Immature natural killer cell (primary cell): Measurements from ENCODE around the gene FRMD5. TPM values are rescaled to one million over a fixed set of nuclear protein-coding genes. Genes with fewer than 3 reads are reported as not detected.
"Not testable (repeated sequence)": the region's sequence is repeated elsewhere in the genome, so short reads cannot be mapped to it uniquely, and the experiment has no call there.

Experiments used
- DNase-seq, 3 donors: peaks; one replicate each; pipeline ENCODE4 v3.0.0; 2022; ENCODE audit warnings: mixed read lengths in 1 of 3
- H3K27ac Mint-ChIP-seq, 6 donors: one replicate each; pipeline ENCODE4 v1.8.0; 2020; ENCODE audit warnings: mixed read lengths in 6 of 6, mild to moderate bottlenecking in 5 of 6, inconsistent platforms in 4 of 6, moderate library complexity in 3 of 6
- H3K27me3 Mint-ChIP-seq, 3 donors: one replicate each; pipeline ENCODE4 v1.8.0; 2020 to 2021; ENCODE audit warnings: low read depth in 3 of 3, mild to moderate bottlenecking in 3 of 3, mixed read lengths in 3 of 3, moderate library complexity in 3 of 3, inconsistent platforms in 1 of 3
- H3K36me3 Mint-ChIP-seq, 3 donors: one replicate each; pipeline ENCODE4 v1.8.0; 2020; ENCODE audit warnings: mixed read lengths in 3 of 3, inconsistent platforms in 2 of 3, mild to moderate bottlenecking in 2 of 3
- H3K4me1 Mint-ChIP-seq, 2 donors: one replicate each; pipeline ENCODE4 v1.8.0; 2020; ENCODE audit warnings: inconsistent platforms in 2 of 2, mild to moderate bottlenecking in 2 of 2, mixed read lengths in 2 of 2, moderate library complexity in 1 of 2
- H3K4me3 Mint-ChIP-seq, 5 donors: one replicate each; pipeline ENCODE4 v1.8.0; 2020; ENCODE audit warnings: mild to moderate bottlenecking in 5 of 5, mixed read lengths in 5 of 5, inconsistent platforms in 3 of 5, moderate library complexity in 3 of 5
- H3K9me3 Mint-ChIP-seq, 6 donors: one replicate each; pipeline ENCODE4 v1.8.0; 2020; ENCODE audit warnings: mild to moderate bottlenecking in 6 of 6, mixed read lengths in 6 of 6, inconsistent platforms in 4 of 6, moderate library complexity in 3 of 6
- polyA plus RNA-seq, 3 donors: library from polyadenylated mRNA; unstranded; fragments of 300-500 nt; fragmentation: Illumina TruSeq; gene quantifications; one replicate each; pipeline ENCODE4 v1.2.3, GENCODE V29; 2021

The FRMD5 gene
- polyA plus RNA-seq, 3 donors from 2014 or later, result 0.08 to 0.75 (median 0.21) TPM

GRCh38 chr15:44069489-44069888 is 125.6 kb downstream of the FRMD5 start:
- H3K4me3 Mint-ChIP-seq, result no peak overlapping the region
- H3K27me3 Mint-ChIP-seq, result peaks cover 3 to 9% (median 4%) of the 10 kb centered on the region in 3 donors
- no peaks in the 10 kb centered on the region for H3K9me3 Mint-ChIP-seq
- H3K36me3 Mint-ChIP-seq, result no peaks in the 10 kb centered on the region
- H3K4me1 Mint-ChIP-seq, result no peaks in the 10 kb centered on the region
- no peak for DNase-seq
- no peak overlapping the region for H3K27ac Mint-ChIP-seq

DNA sequence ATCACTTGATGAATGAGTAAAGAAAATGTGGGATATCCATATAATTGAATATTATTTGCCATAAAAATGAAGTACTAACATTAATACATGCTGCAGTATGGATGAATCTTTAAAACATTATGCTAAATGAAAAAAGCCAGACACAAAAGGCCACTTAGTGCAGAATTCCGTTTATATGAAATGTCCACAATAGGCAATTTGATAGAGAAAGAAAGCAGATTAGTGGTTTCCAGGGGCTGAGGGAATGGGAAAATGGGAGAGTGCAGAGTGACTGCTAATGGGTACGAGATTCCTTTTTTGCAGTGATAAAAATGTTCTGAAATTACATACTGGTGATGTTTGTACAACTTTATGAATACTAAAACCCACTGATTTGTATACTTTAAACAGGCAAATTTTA is 126.7 kb downstream of the FRMD5 start:
- DNase-seq, result no peak
- H3K4me3 Mint-ChIP-seq, result no peak overlapping the region
- peaks cover 3 to 12% (median 4%) of the 10 kb centered on the region in 3 donors for H3K27me3 Mint-ChIP-seq
- H3K36me3 Mint-ChIP-seq, result no peaks in the 10 kb centered on the region
- no peaks in the 10 kb centered on the region for H3K9me3 Mint-ChIP-seq
- H3K4me1 Mint-ChIP-seq, result no peaks in the 10 kb centered on the region
- H3K27ac Mint-ChIP-seq, result no peak overlapping the region

- Mint-ChIP-seq H3K9me3 (no peaks in the 10 kb centered on the region), H3K27me3 (peaks cover 3 to 13% (median 4%) of the 10 kb centered on the region in 3 donors), H3K27ac (no peak overlapping the region), H3K36me3 (no peaks in the 10 kb centered on the region), H3K4me1 (no peaks in the 10 kb centered on the region), H3K4me3 (no peak overlapping the region)
- DNase-seq, result peak; percentile 22 to 29 (median 24)
Observed at GRCh38 chr15:44066211-44066827, 128.8 kb downstream of the FRMD5 start.

DNA sequence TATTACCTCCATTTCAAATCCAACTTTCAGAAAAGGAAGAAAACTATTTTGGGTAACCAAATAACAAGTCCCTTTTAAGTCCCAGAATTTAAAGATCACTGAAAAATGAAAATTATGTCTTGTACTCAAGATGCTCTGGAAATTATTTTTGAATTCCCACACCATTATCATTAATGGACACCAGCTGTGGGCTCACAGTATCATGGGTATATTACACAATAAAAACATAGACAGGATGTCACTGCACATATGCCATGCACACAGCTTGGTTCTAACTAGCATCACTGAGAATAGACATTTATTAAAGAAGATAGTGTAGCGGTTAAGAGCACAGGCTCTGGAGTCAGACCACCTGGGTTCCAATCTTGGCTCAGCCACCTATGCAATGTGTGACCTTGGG is 130.4 kb downstream of the FRMD5 start:
- Mint-ChIP-seq H3K4me1 (no peaks in the 10 kb centered on the region), H3K4me3 (no peak overlapping the region), H3K9me3 (no peaks in the 10 kb centered on the region), H3K36me3 (no peaks in the 10 kb centered on the region), H3K27ac (no peak overlapping the region), H3K27me3 (peaks cover 3 to 13% (median 4%) of the 10 kb centered on the region in 3 donors)
- no peak for DNase-seq

GRCh38 chr15:44058126-44058525 is 136.9 kb downstream of the FRMD5 start:
- H3K4me3 Mint-ChIP-seq, result no peak overlapping the region
- H3K36me3 Mint-ChIP-seq, result no peaks in the 10 kb centered on the region
- H3K27me3 Mint-ChIP-seq, result peaks cover 0 to 7% (median 1%) of the 10 kb centered on the region in 3 donors
- H3K4me1 Mint-ChIP-seq, result peaks cover 0 to 7% of the 10 kb centered on the region in 2 donors
- no peak overlapping the region for H3K27ac Mint-ChIP-seq
- no peak for DNase-seq
- no peaks in the 10 kb centered on the region for H3K9me3 Mint-ChIP-seq

- Mint-ChIP-seq H3K36me3 (no peaks in the 10 kb centered on the region), H3K27me3 (peaks cover 8 to 22% (median 9%) of the 10 kb centered on the region in 3 donors), H3K4me1 (no peaks in the 10 kb centered on the region), H3K9me3 (peaks cover 0 to 7% (median 0%) of the 10 kb centered on the region in 6 donors), H3K4me3 (no peak overlapping the region), H3K27ac (no peak overlapping the region)
- DNase-seq, result no peak
Observed at GRCh38 chr15:44045661-44046060, 149.4 kb downstream of the FRMD5 start.

DNA sequence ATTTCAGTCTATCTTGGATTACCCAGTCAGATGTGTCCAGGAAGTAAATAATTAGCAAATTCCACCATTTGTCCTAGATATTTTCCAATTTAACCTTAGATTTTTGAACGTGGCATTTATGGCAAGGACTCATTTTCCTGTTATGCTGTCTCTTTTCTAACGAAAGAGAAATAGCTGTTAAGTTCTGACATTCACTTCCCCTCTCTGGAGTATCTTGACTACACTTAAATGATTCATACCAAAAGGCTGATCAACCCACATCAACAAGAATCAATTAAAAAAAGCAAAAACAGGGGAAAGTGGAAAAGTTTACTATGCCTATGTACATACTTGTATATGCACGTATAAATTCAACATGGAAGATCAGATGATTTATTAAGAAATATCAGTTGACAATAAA is 149.9 kb downstream of the FRMD5 start:
- Mint-ChIP-seq H3K4me1 (no peaks in the 10 kb centered on the region), H3K36me3 (no peaks in the 10 kb centered on the region), H3K4me3 (no peak overlapping the region), H3K27me3 (peaks cover 8 to 24% (median 9%) of the 10 kb centered on the region in 3 donors), H3K27ac (no peak overlapping the region), H3K9me3 (peaks cover 0 to 7% (median 0%) of the 10 kb centered on the region in 6 donors)
- DNase-seq, result no peak

DNA sequence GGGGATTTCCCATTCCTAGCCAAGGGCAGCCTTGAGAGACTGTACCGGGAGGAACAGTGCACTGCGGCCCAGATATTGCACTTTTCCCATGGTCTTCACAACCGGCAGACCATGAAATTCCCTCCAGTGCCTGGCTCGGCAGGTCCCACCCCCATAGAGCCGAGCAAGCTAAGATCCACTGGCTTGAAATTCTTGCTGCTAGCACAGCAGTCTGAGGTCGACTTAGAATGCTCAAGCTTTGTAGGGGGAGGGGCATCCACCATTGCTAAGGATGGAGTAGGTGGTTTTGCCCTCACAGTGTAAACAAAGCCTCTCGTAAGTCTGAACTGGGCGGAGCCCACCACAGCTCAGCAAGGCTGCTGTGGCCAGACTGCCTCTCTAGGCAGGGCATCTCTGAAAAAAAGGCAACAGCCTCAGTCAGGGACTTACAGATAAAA is 156.3 kb downstream of the FRMD5 start:
- peaks cover 9 to 28% (median 14%) of the 10 kb centered on the region in 3 donors for H3K27me3 Mint-ChIP-seq
- no peaks in the 10 kb centered on the region for H3K4me1 Mint-ChIP-seq
- no peak overlapping the region for H3K4me3 Mint-ChIP-seq
- DNase-seq, result no peak
- H3K36me3 Mint-ChIP-seq, result no peaks in the 10 kb centered on the region
- no peak overlapping the region for H3K27ac Mint-ChIP-seq
- peaks cover 0 to 7% (median 0%) of the 10 kb centered on the region in 6 donors for H3K9me3 Mint-ChIP-seq

DNA sequence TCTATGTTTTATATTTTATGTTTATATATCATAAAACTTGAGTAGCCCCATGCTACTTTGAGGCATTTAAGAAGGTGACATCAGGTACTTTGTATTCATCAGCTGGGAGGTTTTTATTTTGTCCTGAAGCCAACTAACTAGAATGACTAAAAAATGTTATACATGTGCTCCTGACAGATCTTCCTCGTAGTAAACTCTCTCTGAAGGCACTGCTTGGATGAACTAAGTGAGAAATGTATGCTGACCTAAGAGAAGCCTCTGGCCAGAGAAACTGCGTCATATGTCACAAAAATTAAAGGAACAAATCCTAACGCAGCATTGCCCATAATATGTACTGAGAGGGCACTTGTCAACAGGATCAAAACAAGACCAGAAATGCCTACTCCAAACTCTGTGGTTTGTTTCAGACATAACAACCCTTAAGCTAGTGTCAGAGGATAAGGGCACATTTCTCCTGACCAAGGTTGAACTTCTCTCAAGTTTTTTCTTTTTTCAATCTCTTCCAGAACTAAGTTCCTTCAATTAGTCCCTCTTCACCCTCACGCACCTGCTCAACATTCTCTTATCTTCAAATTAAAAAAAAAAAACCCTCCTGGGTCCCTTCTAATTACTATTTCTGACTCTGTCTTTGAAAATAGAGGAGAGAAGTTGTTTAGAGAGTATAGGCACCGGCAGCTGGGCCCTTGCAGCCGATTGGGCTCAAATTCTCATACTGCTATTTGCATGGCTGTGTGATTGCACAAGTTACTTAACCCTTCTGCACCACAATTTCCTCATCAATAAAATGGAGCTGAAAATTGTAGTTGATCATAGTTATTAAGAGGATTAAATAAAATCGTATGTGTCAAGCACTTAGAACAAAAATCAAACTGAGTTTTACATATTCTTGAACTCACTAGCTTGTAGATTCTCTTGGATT is 159.0 kb downstream of the FRMD5 start:
- H3K4me1 Mint-ChIP-seq, result no peaks in the 10 kb centered on the region
- H3K36me3 Mint-ChIP-seq, result no peaks in the 10 kb centered on the region
- H3K27ac Mint-ChIP-seq, result no peak overlapping the region
- H3K4me3 Mint-ChIP-seq, result no peak overlapping the region
- peaks cover 5 to 11% (median 9%) of the 10 kb centered on the region in 3 donors for H3K27me3 Mint-ChIP-seq
- peaks cover 0 to 2% (median 0%) of the 10 kb centered on the region in 6 donors for H3K9me3 Mint-ChIP-seq
- no peak for DNase-seq

GRCh38 chr15:44034933-44035624 is 160.0 kb downstream of the FRMD5 start:
- H3K27ac Mint-ChIP-seq, result no peak overlapping the region
- peaks cover 5 to 13% (median 10%) of the 10 kb centered on the region in 3 donors for H3K27me3 Mint-ChIP-seq
- DNase-seq, result no peak
- no peaks in the 10 kb centered on the region for H3K36me3 Mint-ChIP-seq
- H3K9me3 Mint-ChIP-seq, result peaks cover 0 to 2% (median 0%) of the 10 kb centered on the region in 6 donors
- no peak overlapping the region for H3K4me3 Mint-ChIP-seq
- no peaks in the 10 kb centered on the region for H3K4me1 Mint-ChIP-seq

- no peaks in the 10 kb centered on the region for H3K4me1 Mint-ChIP-seq
- no peaks in the 10 kb centered on the region for H3K36me3 Mint-ChIP-seq
- H3K27ac Mint-ChIP-seq, result no peak overlapping the region
- no peak overlapping the region for H3K4me3 Mint-ChIP-seq
- H3K27me3 Mint-ChIP-seq, result peaks cover 1 to 13% (median 9%) of the 10 kb centered on the region in 3 donors
- H3K9me3 Mint-ChIP-seq, result no peaks in the 10 kb centered on the region
- no peak for DNase-seq
Observed at GRCh38 chr15:44034334-44034733, 160.7 kb downstream of the FRMD5 start.

DNA sequence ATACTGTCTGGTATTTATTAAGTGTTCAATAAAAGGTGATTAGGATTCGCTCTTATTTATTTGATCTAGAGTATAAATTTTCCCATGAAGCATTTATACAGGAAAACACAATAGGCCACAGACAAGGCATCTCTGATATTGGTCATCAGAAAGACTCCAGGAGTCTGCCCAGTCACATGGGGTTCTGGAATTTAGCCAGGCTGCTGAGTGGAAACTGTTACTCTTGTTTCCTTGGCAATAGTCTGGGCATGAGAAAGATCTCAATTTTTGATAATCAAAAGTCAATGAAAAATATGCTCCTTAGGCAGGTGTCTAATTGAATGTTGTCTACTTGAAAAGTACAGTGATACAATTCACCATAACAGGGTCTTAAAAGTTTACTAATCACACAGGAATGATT is 161.2 kb downstream of the FRMD5 start:
- Mint-ChIP-seq H3K27me3 (peaks cover 0 to 13% (median 9%) of the 10 kb centered on the region in 3 donors), H3K27ac (no peak overlapping the region), H3K4me3 (no peak overlapping the region), H3K9me3 (no peaks in the 10 kb centered on the region), H3K4me1 (no peaks in the 10 kb centered on the region), H3K36me3 (no peaks in the 10 kb centered on the region)
- no peak for DNase-seq

GRCh38 chr15:44032820-44033219 is 162.3 kb downstream of the FRMD5 start:
- not testable (repeated sequence) for H3K27me3 Mint-ChIP-seq, H3K4me3 Mint-ChIP-seq, H3K4me1 Mint-ChIP-seq, DNase-seq, H3K27ac Mint-ChIP-seq, H3K9me3 Mint-ChIP-seq, H3K36me3 Mint-ChIP-seq
